Upper lobe of right lung (tissue), 1 donor: Measurements from ENCODE around the gene ARHGAP45. TPM values are rescaled to one million over a fixed set of nuclear protein-coding genes. Genes with fewer than 3 reads are reported as not detected.

ENCODE experiments used
- ATAC-seq: fragments of 200-7000 bp; cut with Tn5 transposase; one replicate; pipeline ENCODE4 v1.9.1; 2020; ENCODE audit warnings: mild to moderate bottlenecking, moderate library complexity
- DNase-seq: peaks from one replicate; pipeline ENCODE4 v3.0.0-alpha.2; 2020
- H3K27ac ChIP-seq: fragments of 200-600 bp; one replicate; pipeline ENCODE4 v1.8.0; 2022
- H3K27me3 ChIP-seq: fragments of 200-600 bp; one replicate; pipeline ENCODE4 v1.8.0; 2022; ENCODE audit warnings: mild to moderate bottlenecking
- H3K36me3 ChIP-seq: fragments of 200-600 bp; one replicate; pipeline ENCODE4 v1.8.0; 2022
- H3K4me1 ChIP-seq: fragments of 200-600 bp; one replicate; pipeline ENCODE4 v1.8.0; 2022
- H3K4me3 ChIP-seq: fragments of 200-600 bp; one replicate; pipeline ENCODE4 v1.8.0; 2022; ENCODE audit warnings: mild to moderate bottlenecking
- H3K9me3 ChIP-seq: fragments of 200-600 bp; one replicate; pipeline ENCODE4 v1.8.0; 2022
- CTCF ChIP-seq: fragments of 200-600 bp; IDR thresholded peaks from one replicate; pipeline ENCODE4 v1.8.0; 2022; ENCODE audit warnings: antibody characterized with exemption
- intact Hi-C: fragments of 100-400 bp; cut with DNase I; formaldehyde crosslinking; loops from one replicate; pipeline ENCODE4 v1.11.0; 2022
- total RNA-seq: library from RNA; stranded (reverse); fragmentation: NEBNext Ultra II Directional; extraction: Animal tissue kit (Norgen Biotek cat#: 25700); gene quantifications from one replicate; pipeline ENCODE4 v1.2.1, GENCODE V29; 2021
- donor health status: DM: no; HTN: yes; CAD: no; lungs with severe emphysema.

Gene ARHGAP45
- total RNA-seq, 1 donor from 2014 or later: 98.2 TPM

GRCh38 chr19:1057176-1057855 is 9.7 kb upstream of the ARHGAP45 start:
- Histone ChIP-seq H3K27me3 (no peaks in the 10 kb centered on the region), H3K4me3 (no peak overlapping the region), H3K9me3 (peaks cover 14% of the 10 kb centered on the region), H3K4me1 (no peaks in the 10 kb centered on the region), H3K36me3 (no peaks in the 10 kb centered on the region), H3K27ac (no peak overlapping the region)
- DNase-seq (no peak), ATAC-seq (peak; percentile 65)
- intact Hi-C loops: no loop called here
- peak; percentile 35 for TF ChIP-seq CTCF

- H3K4me3 ChIP-seq: no peak overlapping the region
- no peak for DNase-seq
- intact Hi-C loops: no loop called here
These were observed 8.9 kb upstream of the ARHGAP45 start for GRCh38 chr19:1058112-1058511.

GRCh38 chr19:1060689-1061088 is 6.3 kb upstream of the ARHGAP45 start:
- no peak for DNase-seq
- Histone ChIP-seq H3K36me3 (no peaks in the 10 kb centered on the region), H3K4me1 (peaks cover 12% of the 10 kb centered on the region), H3K27ac (no peak overlapping the region), H3K4me3 (no peak overlapping the region), H3K27me3 (no peaks in the 10 kb centered on the region), H3K9me3 (peaks cover 14% of the 10 kb centered on the region)
- no peak for TF ChIP-seq CTCF
- intact Hi-C loops: no loop called here
- no peak for ATAC-seq

More at GRCh38 chr19:1058112-1058511, 8.9 kb upstream of the ARHGAP45 start:
- Histone ChIP-seq H3K27me3 (no peaks in the 10 kb centered on the region), H3K27ac (no peak overlapping the region), H3K9me3 (peaks cover 14% of the 10 kb centered on the region), H3K36me3 (no peaks in the 10 kb centered on the region), H3K4me1 (no peaks in the 10 kb centered on the region)
- no peak for TF ChIP-seq CTCF
- no peak for ATAC-seq

- DNase-seq: no peak
These were observed 5.0 kb upstream of the ARHGAP45 start for GRCh38 chr19:1061987-1062386.

GRCh38 chr19:1062387-1063029 is 4.5 kb upstream of the ARHGAP45 start:
- Histone ChIP-seq H3K9me3 (peaks cover 7% of the 10 kb centered on the region), H3K36me3 (no peaks in the 10 kb centered on the region), H3K4me1 (peaks cover 27% of the 10 kb centered on the region), H3K4me3 (no peak overlapping the region), H3K27me3 (no peaks in the 10 kb centered on the region), H3K27ac (no peak overlapping the region)
- ATAC-seq (no peak), DNase-seq (no peak)
- no peak for TF ChIP-seq CTCF
- intact Hi-C loops: no loop called here

More at GRCh38 chr19:1061987-1062386, 5.0 kb upstream of the ARHGAP45 start:
- Histone ChIP-seq H3K9me3 (peaks cover 12% of the 10 kb centered on the region), H3K4me3 (no peak overlapping the region), H3K27ac (no peak overlapping the region), H3K36me3 (no peaks in the 10 kb centered on the region), H3K27me3 (no peaks in the 10 kb centered on the region), H3K4me1 (peaks cover 22% of the 10 kb centered on the region)
- intact Hi-C loops: no loop called here
- TF ChIP-seq CTCF: no peak
- ATAC-seq: no peak
